K562 (cell line): ENCODE results near the gene DST. TPM values are rescaled to one million over a fixed set of nuclear protein-coding genes. Genes with fewer than 3 reads are reported as not detected.

Experiments used
- CREB3L1 ChIP-seq: fragments of 450-650 bp; IDR thresholded peaks from 2 replicates; pipeline ENCODE4 v1.6.1; 2014; ENCODE audit warnings: low read depth, mild to moderate bottlenecking, moderate library complexity, borderline replicate concordance
- CUX1 ChIP-seq: fragments of 200-800 bp; sonication (Bioruptor generic); IDR thresholded peaks from 2 replicates; pipeline ENCODE4 v1.6.1; 2016; ENCODE audit warnings: missing genetic modification characterization, missing compliant biosample characterization
- ELK1 ChIP-seq: sonication (generic); formaldehyde crosslinking; IDR thresholded peaks from 2 replicates; pipeline ENCODE4 v1.8.1; 2022; ENCODE audit warnings: missing genetic modification reagents
- MECOM ChIP-seq: fragments of 250-450 bp; sonication (Bioruptor Pico); IDR thresholded peaks from 2 replicates; pipeline ENCODE4 v1.8.0; 2022; ENCODE audit warnings: inconsistent platforms
- PTTG1 ChIP-seq: fragments of 450-650 bp; IDR thresholded peaks from 2 replicates; pipeline ENCODE4 v1.6.1; 2016; ENCODE audit warnings: low read depth, mild to moderate bottlenecking, missing genetic modification characterization, missing compliant biosample characterization
- polyA plus RNA-seq, 8 experiments: library from polyadenylated mRNA; depleted of rRNA in 4 of 8; stranded (reverse) in 5 of 8; unstranded in 3 of 8; fragments of >200 nt; fragmentation: Nextera tagmentation in 2 of 8; fragmentation: Illumina TruSeq in 1 of 8; extraction: Ambion mirVana in 2 of 8; extraction: Trizol in 1 of 8; gene quantifications; 2 replicates each; pipeline versions ENCODE4 v1.2.1 to v1.2.3, GENCODE V29; 2011 to 2014; ENCODE audit warnings: inconsistent platforms in 1 of 8, missing spikeins in 1 of 8
- total RNA-seq, 7 experiments: library from RNA; depleted of rRNA in 6 of 7; stranded (reverse); fragments of >200 nt in 6 of 7; fragmentation: Illumina TruSeq in 2 of 7; extraction: Trizol in 2 of 7; gene quantifications; 2 replicates each; pipeline versions ENCODE4 v1.2.1 to v1.2.3, GENCODE V29; 2011 to 2021; ENCODE audit warnings: low replicate concordance in 1 of 7

The DST gene
- total and polyA plus RNA-seq, 9 of the 15 experiments (the other 6 are each of a cell fraction or from before 2014, with no cell fraction given): 5.2 to 21.9 (median 13.3) TPM

GRCh38 chr6:56550301-56550700 lies 92.4 kb downstream of the DST start (continued):
- TF ChIP-seq CUX1 (CRISPR knock-in tag) (no peak), PTTG1 (tag) (no peak), MECOM (CRISPR knock-in tag) (no peak), CREB3L1 (no peak), ELK1 (CRISPR knock-in tag) (no peak)
